HG03460 (cell line): ENCODE measurements around the gene RTN4RL1.

ENCODE experiments used
- ATAC-seq: cut with Tn5 transposase; IDR thresholded peaks from one replicate; pipeline ENCODE4 v1.9.1; 2021; ENCODE audit not compliant: unreplicated experiment

RTN4RL1 gene

DNA sequence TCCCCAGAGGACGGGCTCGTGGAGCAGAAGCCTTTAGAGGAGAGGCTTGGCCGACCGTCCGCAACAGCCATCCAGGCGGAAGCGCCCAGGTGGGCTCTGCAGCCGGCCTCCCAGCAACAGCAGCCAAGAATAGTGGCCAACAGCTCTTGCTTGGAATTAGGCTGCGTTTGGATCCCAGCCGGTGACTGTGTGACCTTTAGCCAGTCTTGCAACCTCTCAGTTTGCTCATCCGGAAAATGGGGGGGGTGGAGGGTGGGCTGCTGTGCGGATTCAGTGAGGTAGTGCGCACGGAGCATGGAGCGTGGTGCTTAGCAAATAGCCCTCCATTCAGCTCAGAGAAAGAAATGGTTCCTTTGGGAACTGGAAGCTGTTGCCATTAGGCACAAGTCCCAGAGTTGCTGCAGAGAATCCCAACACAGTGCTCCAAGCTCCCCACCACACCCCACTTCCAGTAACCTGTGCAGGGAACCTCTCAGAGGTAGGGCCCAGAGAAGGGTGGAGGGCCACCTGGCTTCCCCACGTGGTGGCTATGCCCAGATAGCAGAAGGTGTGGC lies 46.7 kb downstream of the RTN4RL1 start:
- no peak for ATAC-seq

DNA sequence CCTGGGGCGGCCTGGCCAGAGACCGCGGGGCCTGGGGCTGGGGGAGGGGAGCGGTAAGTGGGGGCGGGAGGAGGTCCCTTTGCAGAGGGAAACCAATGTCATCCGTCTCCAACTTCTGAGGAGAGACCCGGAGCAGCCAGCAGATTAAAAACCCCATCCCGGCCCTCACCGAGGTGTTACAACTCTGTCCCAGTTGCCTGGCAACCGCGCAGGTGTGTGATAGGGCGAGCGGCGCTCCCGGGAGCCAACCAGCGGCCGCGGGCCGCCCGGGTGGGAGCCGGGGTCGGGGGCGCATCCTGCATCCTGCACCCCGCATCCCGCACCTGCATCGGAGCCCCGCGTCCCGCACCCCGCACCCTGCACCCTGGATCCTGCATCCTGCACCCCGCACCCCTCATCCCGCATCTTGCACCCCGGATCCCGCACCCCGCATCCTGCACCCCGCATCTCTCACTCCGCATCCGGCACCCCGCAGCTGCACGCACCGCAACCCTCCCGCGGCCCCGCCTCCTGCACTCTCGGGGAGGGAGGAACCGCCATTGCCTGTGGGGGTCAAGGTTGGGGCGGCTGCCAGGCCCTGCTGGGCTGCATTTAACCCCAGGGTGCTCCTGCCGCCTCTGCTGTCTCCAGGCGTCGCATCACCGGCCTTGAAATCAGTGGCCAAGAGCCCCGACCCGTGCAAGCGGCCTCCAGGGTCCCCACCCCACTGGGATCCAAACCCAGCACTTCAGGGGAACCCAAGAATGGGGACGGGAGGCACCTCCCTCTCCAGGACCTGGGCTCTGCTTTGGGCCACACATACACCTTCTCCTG lies 47.3 kb downstream of the RTN4RL1 start:
- no peak for ATAC-seq

DNA sequence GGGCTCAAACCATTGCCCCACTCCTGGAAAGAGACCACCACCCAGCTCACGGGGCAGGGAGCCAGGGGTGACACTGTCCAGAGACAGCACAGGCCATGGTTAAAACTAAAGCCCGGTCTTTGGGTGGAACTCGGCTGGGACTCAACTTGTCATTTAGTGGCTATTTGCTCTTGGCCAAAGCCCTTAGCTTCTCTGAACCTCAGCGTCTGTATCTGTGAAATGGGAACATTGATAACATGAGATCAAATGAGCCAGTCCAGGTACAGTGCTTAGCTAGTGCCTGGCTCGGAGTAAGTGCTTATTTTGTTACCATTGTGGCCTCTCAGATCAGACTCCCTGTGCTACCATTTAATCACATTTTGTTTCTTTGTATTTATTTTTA lies 48.5 kb downstream of the RTN4RL1 start:
- ATAC-seq = no peak

DNA sequence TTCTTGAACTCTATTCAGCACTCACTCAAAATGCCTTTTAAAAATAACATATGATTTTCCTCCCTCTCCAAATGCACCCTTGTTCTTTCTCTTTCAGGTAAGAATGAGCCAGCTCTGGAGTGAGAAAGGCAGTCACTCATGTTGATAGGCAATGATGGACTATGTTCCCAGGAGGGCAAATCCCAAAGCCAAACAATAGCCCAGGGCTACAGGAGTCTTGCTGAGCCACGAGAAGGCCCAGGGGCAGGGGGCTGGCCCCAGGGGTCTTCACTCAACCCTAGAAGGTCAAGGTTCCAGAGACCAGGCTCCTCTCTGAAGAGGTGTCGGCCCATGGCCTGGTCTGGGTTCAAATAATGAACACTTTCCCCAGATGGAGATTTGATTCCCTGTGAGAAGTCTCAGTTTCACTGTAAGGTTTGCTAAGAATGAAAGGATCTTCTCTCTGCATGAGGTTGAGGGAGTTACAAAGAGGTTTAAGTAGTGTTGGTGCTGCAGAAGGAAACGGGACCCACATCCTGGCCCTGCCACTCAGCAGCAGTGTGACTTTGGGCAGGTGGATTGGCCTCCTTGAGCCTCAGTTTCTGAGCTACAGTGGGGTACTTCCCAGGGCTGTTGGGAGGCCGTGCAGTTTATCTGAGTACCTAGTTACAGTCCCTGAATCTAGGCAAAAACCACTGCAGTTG lies 49.0 kb downstream of the RTN4RL1 start:
- ATAC-seq = no peak

DNA sequence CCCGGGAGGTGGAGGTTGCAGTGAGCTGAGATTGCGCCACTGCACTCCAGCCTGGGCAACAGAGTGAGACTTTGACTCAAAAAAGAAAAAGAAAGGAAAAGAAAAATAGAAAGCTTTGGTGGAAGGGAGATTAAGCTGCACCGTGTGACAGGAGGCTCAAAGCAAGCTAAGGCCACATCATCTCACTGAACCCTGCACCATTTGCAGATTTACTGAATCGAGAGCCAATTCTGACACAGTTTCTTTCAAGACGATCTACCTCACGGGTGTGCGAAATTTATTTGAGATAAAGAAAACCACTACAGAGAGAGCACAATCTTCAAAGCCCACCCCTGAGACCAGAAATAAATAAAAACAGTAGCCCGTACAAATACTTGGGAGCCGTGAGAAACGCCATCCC lies 49.6 kb downstream of the RTN4RL1 start:
- no peak for ATAC-seq

DNA sequence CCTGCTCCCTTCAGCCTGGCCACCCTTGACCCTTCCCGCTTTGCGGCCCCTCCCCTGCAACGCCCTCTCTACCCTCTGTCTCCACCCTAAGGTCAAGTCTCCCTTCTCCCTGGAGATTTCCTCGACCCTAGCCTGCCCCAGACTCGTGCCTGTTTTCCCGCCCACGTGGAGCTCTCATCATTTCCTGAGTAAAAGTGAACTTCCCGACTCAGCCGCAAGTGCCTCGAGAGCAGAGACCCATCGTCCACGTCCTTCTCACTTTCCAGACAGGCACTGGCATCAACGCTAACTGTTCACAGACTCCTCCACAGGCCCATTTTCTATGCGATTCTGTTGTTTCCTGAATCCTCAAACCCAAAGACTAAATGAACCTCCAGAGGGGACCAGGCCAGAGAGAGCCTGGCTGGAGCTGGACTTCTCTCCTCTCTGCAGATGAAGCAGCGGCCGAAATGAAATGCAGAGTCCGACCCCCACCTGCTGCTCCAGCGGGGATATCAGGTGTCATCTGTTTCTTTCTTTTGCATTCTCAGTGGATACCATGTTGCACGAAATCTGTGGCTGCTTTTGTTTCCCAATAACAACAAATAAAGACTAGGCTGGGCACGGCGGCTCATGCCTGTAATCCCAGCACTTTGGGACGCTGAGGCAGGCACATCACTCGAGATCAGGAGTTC lies 52.5 kb downstream of the RTN4RL1 start:
- ATAC-seq = no peak

DNA sequence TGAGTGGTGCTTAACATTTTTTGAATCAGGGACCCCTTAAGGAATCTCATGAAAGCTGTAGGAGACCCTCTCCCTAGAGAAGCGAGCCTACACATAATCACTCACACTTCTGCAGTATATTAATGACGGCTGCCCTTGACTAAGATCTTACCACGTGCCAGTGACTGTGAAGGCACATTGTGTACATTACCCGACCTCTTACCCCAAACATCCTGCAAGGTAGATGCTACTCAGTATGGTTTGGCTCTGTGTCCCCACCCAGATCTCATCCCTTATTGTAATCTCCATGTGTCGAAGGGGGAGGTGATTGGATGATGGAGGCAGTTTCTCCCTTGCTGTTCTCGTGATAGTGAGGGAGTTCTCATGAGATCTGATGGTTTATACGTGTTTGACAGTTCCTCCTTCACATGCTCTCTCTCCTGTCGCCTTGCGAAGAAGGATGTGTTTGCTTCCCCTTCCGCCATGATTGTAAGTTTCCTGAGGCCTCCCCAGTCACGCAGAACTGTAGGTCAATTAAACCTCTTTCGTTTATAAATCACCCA lies 54.2 kb downstream of the RTN4RL1 start:
- ATAC-seq = no peak

DNA sequence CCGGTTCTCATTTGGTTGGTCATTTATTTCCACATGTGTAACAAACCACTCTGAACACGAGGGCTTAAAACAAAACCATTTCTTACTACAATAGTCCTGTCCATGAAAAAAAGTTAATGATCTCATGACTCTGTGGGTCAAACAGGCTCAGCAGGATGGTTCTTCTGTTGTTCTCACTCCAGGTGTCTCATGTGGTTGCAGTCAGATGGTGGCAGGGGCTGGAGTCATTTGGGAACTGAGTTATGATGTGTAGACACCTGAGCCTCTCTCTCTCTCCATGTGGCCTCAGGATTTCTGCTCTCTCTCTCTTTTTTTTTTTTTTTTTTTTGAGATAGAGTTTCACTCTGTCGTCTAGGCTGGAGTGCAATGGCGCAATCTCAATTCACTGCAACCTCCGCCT lies 55.4 kb downstream of the RTN4RL1 start:
- ATAC-seq = no peak

DNA sequence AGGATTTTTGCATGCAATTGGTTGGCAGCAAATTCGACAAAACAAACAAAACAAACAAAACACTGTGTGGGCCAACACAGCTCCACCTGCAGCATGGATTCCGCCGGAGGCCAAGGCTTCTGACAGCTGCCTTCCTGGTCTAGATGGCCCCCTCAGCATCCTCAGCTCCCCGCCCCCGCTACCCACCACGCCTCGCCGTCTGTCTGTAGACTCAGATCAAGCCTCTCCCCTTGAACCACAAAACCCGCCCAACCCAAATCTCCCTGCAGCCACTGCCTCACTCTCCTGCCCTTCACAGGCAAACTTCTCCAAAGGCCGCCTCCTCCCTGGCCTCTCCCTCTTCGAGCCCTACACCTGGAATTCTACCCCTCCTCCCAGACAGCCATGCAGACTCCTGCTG lies 57.9 kb downstream of the RTN4RL1 start:
- no peak for ATAC-seq

DNA sequence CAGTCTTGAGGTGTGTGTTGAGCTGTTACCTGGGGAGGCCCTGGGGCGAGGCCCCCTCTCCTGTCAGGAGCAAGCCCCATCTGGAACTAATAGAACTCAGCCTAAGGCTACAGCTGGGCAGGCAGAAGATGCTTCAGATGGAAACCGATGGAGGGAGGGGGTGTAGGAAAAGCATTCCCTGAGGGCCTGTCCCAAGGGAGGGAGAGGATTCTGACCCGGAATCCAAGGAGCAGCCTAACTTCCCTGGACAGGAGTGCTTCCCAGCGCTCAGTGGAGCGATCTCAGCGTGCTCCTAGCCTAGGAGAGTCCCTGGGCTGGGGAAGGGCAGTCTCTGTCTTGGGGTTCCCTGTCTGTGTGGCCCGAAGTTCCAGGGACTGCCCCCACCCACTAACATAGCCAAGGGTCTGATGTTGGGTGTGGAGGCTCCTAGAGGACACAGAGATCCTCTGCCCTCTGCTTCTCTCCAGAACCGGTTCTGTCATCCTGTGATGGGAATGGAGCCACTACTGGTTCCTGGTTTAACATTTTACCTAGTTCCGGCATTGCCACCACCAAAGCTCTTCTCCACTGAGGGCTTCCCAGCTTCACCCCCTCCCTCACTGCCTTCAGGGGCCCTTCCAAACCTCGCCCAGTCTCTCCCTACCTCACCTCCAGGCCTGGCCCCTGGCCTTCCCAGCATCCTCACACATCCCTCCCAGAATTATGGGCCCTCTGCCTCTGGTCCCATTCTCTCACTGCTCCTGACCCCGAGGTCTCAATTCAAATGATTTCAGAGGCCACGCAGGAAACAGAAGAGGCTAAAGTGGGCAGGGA lies 58.7 kb downstream of the RTN4RL1 start:
- no peak for ATAC-seq

DNA sequence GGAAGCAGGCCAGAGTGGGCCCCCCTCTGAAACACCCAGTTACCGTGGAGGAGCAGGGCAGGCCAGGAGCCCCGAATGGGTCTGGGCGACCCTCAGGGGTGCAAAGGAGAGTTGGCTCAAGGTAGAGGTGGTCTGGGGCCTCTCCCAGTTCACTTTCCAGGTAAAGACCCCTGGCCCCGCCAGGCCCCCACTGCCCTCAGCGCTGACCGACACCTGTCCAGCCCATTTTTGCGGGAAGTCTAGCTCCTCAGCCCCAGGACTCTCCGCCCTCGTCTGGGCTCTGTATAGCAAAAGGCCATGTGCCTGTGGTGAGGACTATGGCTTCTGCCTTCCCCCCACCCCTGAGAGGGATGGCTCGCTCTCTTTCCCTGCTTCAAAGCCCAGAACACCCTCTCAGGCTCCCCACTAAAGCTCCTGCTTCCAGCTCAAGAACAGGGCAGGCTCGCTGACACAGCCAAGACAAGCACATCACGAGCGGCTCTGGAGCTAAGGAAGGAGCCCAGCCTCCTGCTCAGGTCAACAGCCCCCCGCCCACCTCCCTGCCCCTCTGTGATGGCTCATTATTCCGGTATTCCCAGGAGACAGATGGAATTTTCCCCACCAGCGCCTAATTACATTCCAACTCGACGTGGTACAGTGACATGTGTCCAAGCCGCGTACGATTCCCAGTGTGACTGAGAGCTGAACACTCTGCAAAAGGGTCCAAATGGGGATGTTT lies 59.4 kb downstream of the RTN4RL1 start:
- no peak for ATAC-seq

DNA sequence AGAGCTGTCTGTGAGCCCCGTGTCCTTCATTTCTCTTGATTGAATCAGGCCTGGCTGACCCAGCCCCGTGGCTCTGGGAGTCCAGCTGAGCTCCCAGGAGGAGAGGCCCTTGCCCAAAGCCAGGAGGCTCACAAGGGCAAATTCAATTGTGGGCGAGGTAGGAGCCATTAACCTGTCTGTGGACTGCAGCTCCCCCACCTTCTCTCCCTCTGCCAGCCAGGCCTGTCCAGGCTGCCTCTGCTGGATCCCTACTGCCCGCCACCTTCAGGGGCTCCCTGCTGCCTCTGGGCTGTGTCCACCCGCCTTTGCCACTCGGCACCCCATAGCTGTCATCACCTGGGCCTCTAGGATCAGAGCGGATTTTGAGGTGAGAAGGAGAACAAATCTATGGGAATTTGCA lies 61.9 kb downstream of the RTN4RL1 start:
- ATAC-seq = no peak

DNA sequence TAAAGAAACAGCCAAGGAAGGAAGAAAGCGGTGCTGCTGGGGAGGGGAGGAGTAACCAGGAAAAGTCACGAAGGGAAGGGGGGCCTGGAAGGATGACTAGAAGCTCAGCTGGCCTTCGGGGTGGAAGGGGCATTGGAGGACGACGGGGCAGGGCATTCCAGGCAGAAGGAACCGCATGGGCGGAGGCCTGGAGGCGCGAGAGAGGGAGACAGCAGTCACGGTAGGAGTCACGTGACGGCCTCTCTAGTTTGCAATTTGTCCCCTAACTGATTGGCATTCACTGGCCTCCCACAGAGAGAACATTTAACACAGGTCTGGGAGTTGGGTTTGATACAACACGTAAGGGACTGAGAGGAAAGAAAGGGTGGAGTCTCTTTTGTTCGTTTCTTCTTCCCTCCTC lies 63.9 kb downstream of the RTN4RL1 start:
- ATAC-seq = no peak

DNA sequence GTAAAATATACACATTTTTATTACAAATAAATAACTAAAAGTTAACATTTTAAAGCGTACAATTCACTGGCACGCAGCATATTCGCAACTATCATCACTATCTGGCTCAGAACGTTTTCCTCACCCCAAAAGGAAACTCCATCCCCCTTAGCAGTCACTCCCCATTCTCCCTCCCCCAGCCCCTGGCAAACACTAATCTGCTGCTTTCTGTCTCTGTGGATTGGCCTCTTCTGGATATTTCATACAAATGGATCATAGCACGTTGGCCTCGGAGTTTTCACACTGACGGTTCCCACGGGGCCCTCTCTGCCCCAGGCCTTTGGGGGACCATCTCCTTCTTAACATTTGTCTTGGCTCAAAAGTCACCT lies 64.6 kb downstream of the RTN4RL1 start:
- no peak for ATAC-seq

DNA sequence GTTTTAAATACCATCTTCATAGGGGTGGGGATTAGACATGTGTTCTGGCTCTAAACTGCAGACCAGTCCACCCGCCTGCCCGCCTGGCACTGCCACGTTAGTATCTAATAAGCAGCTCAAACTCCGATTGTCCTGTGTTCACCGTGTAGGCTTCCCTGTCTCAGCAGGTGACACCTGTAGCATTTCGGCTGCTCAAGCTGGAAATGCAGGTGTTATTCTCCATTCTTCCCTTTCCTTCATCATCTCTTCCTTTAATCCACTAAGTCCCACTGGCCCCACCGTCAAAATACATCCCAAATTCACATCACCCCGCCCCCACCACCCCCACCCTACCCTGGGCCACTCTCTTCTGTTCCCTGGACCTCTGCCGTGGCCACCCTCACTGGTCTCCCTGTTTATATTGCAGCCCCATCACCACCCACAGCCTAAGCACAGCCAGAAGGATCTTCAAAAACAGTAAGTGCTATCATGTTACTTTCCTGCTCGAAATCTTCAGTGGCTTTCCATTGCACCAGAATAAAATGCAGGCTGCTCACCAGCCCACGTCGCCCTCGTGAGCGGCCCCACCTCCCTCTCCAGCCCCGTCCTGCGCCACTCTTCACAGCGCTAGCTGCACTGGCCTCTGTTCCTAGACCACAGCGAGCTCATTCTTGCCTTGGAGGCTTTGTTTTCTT lies 65.1 kb downstream of the RTN4RL1 start:
- no peak for ATAC-seq

DNA sequence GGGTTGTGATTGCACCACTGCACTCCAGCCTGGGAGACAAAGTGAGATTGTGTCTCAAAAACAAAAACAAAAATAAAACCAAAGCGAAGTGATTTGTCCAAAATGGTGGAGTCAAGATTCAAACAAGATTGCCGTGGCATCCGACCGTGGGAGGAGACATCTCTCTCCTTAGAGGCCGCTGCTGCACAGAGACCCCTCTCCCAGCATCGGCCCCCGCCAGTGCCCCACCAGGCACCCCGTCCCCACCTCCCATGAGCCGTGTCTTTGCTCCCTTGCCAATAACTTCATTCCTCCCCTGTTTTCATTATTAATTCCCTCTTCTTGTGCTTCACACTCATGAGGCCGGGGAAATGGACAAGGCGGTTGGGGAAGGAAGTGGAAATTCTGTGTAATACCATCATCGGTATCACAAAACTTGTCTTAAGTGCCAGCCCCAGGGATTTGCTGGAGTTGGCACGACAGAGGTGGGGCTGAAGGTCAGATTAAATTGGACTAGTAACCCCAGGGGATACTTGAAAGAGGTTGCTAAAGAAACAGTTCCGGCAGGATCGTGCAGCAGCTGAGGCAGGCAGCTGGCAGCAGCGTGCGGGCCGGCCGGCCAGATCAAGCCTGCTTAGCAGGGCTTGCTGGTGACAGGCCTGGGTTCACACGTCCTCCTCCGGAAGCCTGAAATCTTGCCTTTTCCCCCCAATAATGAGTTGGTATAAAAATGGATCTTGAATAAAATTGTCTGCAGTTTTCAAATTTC lies 66.8 kb downstream of the RTN4RL1 start:
- ATAC-seq = no peak

DNA sequence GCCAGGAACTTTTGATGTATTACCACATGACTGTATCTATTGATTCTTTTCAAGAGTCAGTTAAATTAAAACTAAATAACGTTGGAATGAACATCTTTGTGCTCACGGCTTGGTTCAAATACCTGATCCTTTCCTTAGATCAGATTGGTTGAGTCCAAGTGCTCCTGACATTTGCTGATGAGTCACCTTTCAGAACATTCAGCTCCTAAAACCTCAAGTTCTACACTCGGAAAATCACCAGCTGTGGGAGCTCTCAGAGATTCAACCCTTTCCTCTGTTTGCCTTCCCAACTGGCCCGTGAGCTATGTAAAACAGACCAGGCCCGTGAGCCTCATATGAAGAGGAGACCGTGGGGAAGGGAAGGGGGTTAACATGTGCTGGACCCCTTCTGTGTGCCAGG lies 68.1 kb downstream of the RTN4RL1 start:
- no peak for ATAC-seq

DNA sequence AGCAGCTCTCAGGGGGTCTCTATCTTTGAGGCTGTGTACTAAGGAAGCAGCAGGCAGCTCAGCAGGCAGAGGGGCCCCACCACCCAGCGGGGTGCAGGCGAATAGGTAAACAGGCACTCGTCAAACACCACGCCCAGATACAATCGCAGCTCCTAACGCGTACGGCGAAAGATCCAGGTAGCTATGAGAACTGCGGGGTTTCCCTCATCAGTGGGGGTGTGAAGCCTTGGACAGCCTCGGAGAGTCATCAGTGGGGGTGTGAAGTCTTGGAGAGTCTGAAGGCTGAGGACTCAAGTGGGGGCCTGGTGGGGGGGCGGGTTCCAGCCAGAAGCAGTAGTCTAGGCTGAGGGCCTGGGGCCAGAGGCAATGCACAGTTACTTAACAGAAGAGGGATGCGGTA lies 69.0 kb downstream of the RTN4RL1 start:
- no peak for ATAC-seq

DNA sequence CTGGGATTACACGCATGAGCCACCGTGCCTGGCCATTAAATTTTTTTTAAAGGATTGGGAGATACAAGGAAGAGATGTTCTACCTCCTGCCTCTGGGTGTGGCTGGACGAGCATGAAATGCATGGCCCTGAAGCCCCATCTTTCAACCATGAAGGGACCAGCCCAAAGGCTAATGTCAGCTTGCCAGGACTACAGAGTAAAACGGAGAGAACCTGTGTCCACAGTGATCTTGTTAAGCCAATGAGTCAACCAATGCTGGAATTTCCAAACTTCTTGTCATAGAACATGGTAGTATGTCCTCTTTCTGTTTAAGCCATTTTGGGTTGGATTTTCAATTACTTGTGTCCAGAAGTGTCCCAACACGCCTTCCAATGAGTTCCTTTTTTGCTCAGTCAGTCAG lies 71.3 kb downstream of the RTN4RL1 start:
- no peak for ATAC-seq
